HG02678 (cell line): Measurements from ENCODE around the gene FBP2.

Experiments used
- ATAC-seq: cut with Tn5 transposase; IDR thresholded peaks from one replicate; pipeline ENCODE4 v1.9.1; 2021; ENCODE audit warnings: mild to moderate bottlenecking, moderate library complexity; ENCODE audit not compliant: unreplicated experiment

The FBP2 gene

GRCh38 chr9:94593459-94594345 is at the start of gene FBP2:
Gene FBP2 (minus strand): TSS chr9:94593824. CDS start chr9:94593726, 98 bp downstream.
- ATAC-seq: no peak

- ATAC-seq: no peak
Measured at GRCh38 chr9:94643176-94643575, 49.6 kb upstream of the FBP2 start.

GRCh38 chr9:94642501-94642900 is 48.9 kb upstream of the FBP2 start:
- no peak for ATAC-seq

- no peak for ATAC-seq
Measured at GRCh38 chr9:94639999-94640376, 46.4 kb upstream of the FBP2 start.

GRCh38 chr9:94639061-94639998 is 45.7 kb upstream of the FBP2 start, which contains the start of gene FBP1:
Gene FBP1 (minus strand): TSS chr9:94639518. CDS start chr9:94639310, 208 bp downstream.
- ATAC-seq: peak; percentile 54

GRCh38 chr9:94638335-94639060 is 44.9 kb upstream of the FBP2 start:
- ATAC-seq: no peak

GRCh38 chr9:94632737-94633136 is 39.1 kb upstream of the FBP2 start:
- no peak for ATAC-seq

GRCh38 chr9:94631599-94631998 is 38.0 kb upstream of the FBP2 start:
- ATAC-seq: no peak

GRCh38 chr9:94630833-94631232 is 37.2 kb upstream of the FBP2 start:
- ATAC-seq: no peak

GRCh38 chr9:94630281-94630680 is 36.7 kb upstream of the FBP2 start:
- ATAC-seq: no peak

GRCh38 chr9:94627287-94627686 is 33.7 kb upstream of the FBP2 start:
- no peak for ATAC-seq

GRCh38 chr9:94625835-94626234 is 32.2 kb upstream of the FBP2 start:
- no peak for ATAC-seq

- no peak for ATAC-seq
Measured at GRCh38 chr9:94624629-94625028, 31.0 kb upstream of the FBP2 start.

GRCh38 chr9:94623253-94623652 is 29.6 kb upstream of the FBP2 start:
- no peak for ATAC-seq

- ATAC-seq: no peak
Measured at GRCh38 chr9:94622087-94622800, 28.6 kb upstream of the FBP2 start.

- no peak for ATAC-seq
Measured at GRCh38 chr9:94619026-94619425, 25.4 kb upstream of the FBP2 start.

- ATAC-seq: no peak
Measured at GRCh38 chr9:94613003-94613402, 19.4 kb upstream of the FBP2 start.

- ATAC-seq: no peak
Measured at GRCh38 chr9:94612071-94612470, 18.4 kb upstream of the FBP2 start.

GRCh38 chr9:94611638-94612068 is 18.0 kb upstream of the FBP2 start:
- ATAC-seq: no peak

- ATAC-seq: no peak
Measured at GRCh38 chr9:94610181-94610606, 16.6 kb upstream of the FBP2 start.
